Mesendoderm (in vitro differentiated cells): ENCODE measurements around the gene SFMBT2.

ENCODE experiments used
- DNase-seq: peaks from one replicate; pipeline ENCODE4 v3.0.0; 2013
- H2AK5ac ChIP-seq: 2 replicates; pipeline ENCODE4 v1.6.1; 2013; ENCODE audit warnings: low read length, inconsistent platforms
- H2BK120ac ChIP-seq: 2 replicates; pipeline ENCODE4 v1.6.1; 2013; ENCODE audit warnings: low read depth, mild to moderate bottlenecking, low read length, moderate library complexity, mixed read lengths
- H2BK15ac ChIP-seq: replicated peaks from 2 replicates; pipeline ENCODE4 v1.6.1; 2013; ENCODE audit warnings: low read depth, mild to moderate bottlenecking, moderate library complexity
- H2BK5ac ChIP-seq: 2 replicates; pipeline ENCODE4 v1.6.1; 2013; ENCODE audit warnings: low read length, inconsistent platforms
- H3K18ac ChIP-seq: 2 replicates; pipeline ENCODE4 v1.6.1; 2013; ENCODE audit warnings: mild to moderate bottlenecking, low read length, mixed read lengths
- H3K23ac ChIP-seq: one replicate; pipeline ENCODE4 v1.6.1; 2013; ENCODE audit warnings: low read length
- H3K27ac ChIP-seq: 2 replicates; pipeline ENCODE4 v1.5.1; 2013; ENCODE audit warnings: low read depth, mild to moderate bottlenecking, inconsistent platforms, low read length, moderate library complexity
- H3K27me3 ChIP-seq: 2 replicates; pipeline ENCODE4 v1.6.1; 2013; ENCODE audit warnings: low read length, control low read depth, mild to moderate bottlenecking, inconsistent platforms; ENCODE audit not compliant: insufficient read depth, poor library complexity
- H3K36me3 ChIP-seq: 2 replicates; pipeline ENCODE4 v1.6.1; 2013; ENCODE audit warnings: low read length, inconsistent platforms; ENCODE audit not compliant: control insufficient read depth, insufficient read depth
- H3K4ac ChIP-seq: one replicate; pipeline ENCODE4 v1.6.1; 2013; ENCODE audit warnings: low read depth, mild to moderate bottlenecking, low read length, moderate library complexity
- H3K4me1 ChIP-seq: 2 replicates; pipeline ENCODE4 v1.6.1; 2013; ENCODE audit warnings: low read depth, low read length, inconsistent platforms; ENCODE audit not compliant: control insufficient read depth
- H3K4me2 ChIP-seq: 2 replicates; pipeline ENCODE4 v1.6.1; 2013; ENCODE audit warnings: low read length
- H3K4me3 ChIP-seq: 2 replicates; pipeline ENCODE4 v1.5.1; 2013; ENCODE audit warnings: mild to moderate bottlenecking, low read length
- H3K56ac ChIP-seq: one replicate; pipeline ENCODE4 v1.6.1; 2013; ENCODE audit warnings: low read length
- H3K79me1 ChIP-seq: 2 replicates; pipeline ENCODE4 v1.6.1; 2013; ENCODE audit warnings: low read length, inconsistent platforms
- H3K79me2 ChIP-seq: 2 replicates; pipeline ENCODE4 v1.6.1; 2013; ENCODE audit warnings: mild to moderate bottlenecking, low read length; ENCODE audit not compliant: control insufficient read depth, insufficient read depth
- H3K9ac ChIP-seq: 2 replicates; pipeline ENCODE4 v1.6.1; 2013; ENCODE audit warnings: low read length, inconsistent platforms
- H4K5ac ChIP-seq: one replicate; pipeline ENCODE4 v1.6.1; 2013; ENCODE audit warnings: low read length
- H4K8ac ChIP-seq: one replicate; pipeline ENCODE4 v1.6.1; 2013; ENCODE audit warnings: low read depth, mild to moderate bottlenecking, control low read depth, low read length, moderate library complexity
- WGBS: extraction: QIAGEN DNeasy Blood & Tissue Kit; methylation state at CpG from one replicate; pipeline ENCODE4 v1.1.7; 2013; ENCODE audit warnings: low lambda C conversion rate, missing lambda C conversion rate; ENCODE audit not compliant: insufficient coverage; ENCODE audit errors: extremely low coverage; 5-methylcytosine and 5-hydroxymethylcytosine counted together

Gene SFMBT2

GRCh38 chr10:7161484-7162250, 249.2 kb downstream of the SFMBT2 start:
- H3K23ac ChIP-seq = no peak overlapping the region
- H3K36me3 ChIP-seq = no peaks in the 10 kb centered on the region
- H3K79me2 ChIP-seq = no peaks in the 10 kb centered on the region
- H3K79me1 ChIP-seq = no peaks in the 10 kb centered on the region
- no CpG with 5 or more reads among the region's 15 CpGs for WGBS
- no peak overlapping the region for H3K4me2 ChIP-seq
- no peak overlapping the region for H3K9ac ChIP-seq
- H3K56ac ChIP-seq = no peak overlapping the region
- H3K4me3 ChIP-seq = no peak overlapping the region
- H3K4me1 ChIP-seq = no peaks in the 10 kb centered on the region
- H2BK15ac ChIP-seq = no peak overlapping the region
- no peak overlapping the region for H2AK5ac ChIP-seq
- H3K27ac ChIP-seq = no peak overlapping the region
- no peak overlapping the region for H2BK5ac ChIP-seq
- no peak overlapping the region for H4K5ac ChIP-seq
- no peak for DNase-seq
- no peak overlapping the region for H4K8ac ChIP-seq
- no peak overlapping the region for H2BK120ac ChIP-seq
- no peak overlapping the region for H3K18ac ChIP-seq
- H3K27me3 ChIP-seq = no peaks in the 10 kb centered on the region
- H3K4ac ChIP-seq = no peak overlapping the region

GRCh38 chr10:7159928-7160327, 250.9 kb downstream of the SFMBT2 start:
- Histone ChIP-seq H3K56ac (no peak overlapping the region), H3K79me2 (no peaks in the 10 kb centered on the region), H3K27ac (no peak overlapping the region), H3K27me3 (no peaks in the 10 kb centered on the region), H3K79me1 (no peaks in the 10 kb centered on the region), H3K36me3 (no peaks in the 10 kb centered on the region), H2BK5ac (no peak overlapping the region), H3K9ac (no peak overlapping the region), H2AK5ac (no peak overlapping the region), H3K23ac (no peak overlapping the region), H2BK15ac (no peak overlapping the region), H3K4me2 (no peak overlapping the region), H4K8ac (no peak overlapping the region), H3K4me3 (no peak overlapping the region), H3K4me1 (no peaks in the 10 kb centered on the region), H3K4ac (no peak overlapping the region), H3K18ac (no peak overlapping the region), H4K5ac (no peak overlapping the region), H2BK120ac (no peak overlapping the region)
- WGBS = no CpG with 5 or more reads among the region's 5 CpGs
- DNase-seq = no peak

GRCh38 chr10:7159517-7159916, 251.3 kb downstream of the SFMBT2 start:
- H3K27me3 ChIP-seq = no peaks in the 10 kb centered on the region
- DNase-seq = no peak

GRCh38 chr10:7157091-7157490, 253.7 kb downstream of the SFMBT2 start:
- no peak overlapping the region for H3K27ac ChIP-seq
- no peaks in the 10 kb centered on the region for H3K4me1 ChIP-seq
- H3K23ac ChIP-seq = no peak overlapping the region
- H2BK5ac ChIP-seq = no peak overlapping the region
- no peak overlapping the region for H4K8ac ChIP-seq
- H3K79me2 ChIP-seq = no peaks in the 10 kb centered on the region
- no peak for DNase-seq
- H3K56ac ChIP-seq = no peak overlapping the region
- no peak overlapping the region for H4K5ac ChIP-seq
- no peaks in the 10 kb centered on the region for H3K79me1 ChIP-seq
- no peaks in the 10 kb centered on the region for H3K36me3 ChIP-seq
- WGBS = no CpG with 5 or more reads among the region's 2 CpGs
- H3K18ac ChIP-seq = no peak overlapping the region
- H3K27me3 ChIP-seq = no peaks in the 10 kb centered on the region
- H3K4me2 ChIP-seq = no peak overlapping the region
- H3K9ac ChIP-seq = no peak overlapping the region
- H2BK120ac ChIP-seq = no peak overlapping the region
- no peak overlapping the region for H2BK15ac ChIP-seq
- H3K4me3 ChIP-seq = no peak overlapping the region
- no peak overlapping the region for H3K4ac ChIP-seq
- H2AK5ac ChIP-seq = no peak overlapping the region

More at GRCh38 chr10:7159517-7159916, 251.3 kb downstream of the SFMBT2 start:
- H3K56ac ChIP-seq = no peak overlapping the region
- H2AK5ac ChIP-seq = no peak overlapping the region
- no peak overlapping the region for H2BK15ac ChIP-seq
- no peak overlapping the region for H3K9ac ChIP-seq
- H3K4ac ChIP-seq = no peak overlapping the region
- H3K4me2 ChIP-seq = no peak overlapping the region
- H2BK120ac ChIP-seq = no peak overlapping the region
- no peaks in the 10 kb centered on the region for H3K36me3 ChIP-seq
- H3K4me3 ChIP-seq = no peak overlapping the region
- H2BK5ac ChIP-seq = no peak overlapping the region
- H3K27ac ChIP-seq = no peak overlapping the region
- no peaks in the 10 kb centered on the region for H3K79me1 ChIP-seq
- no peak overlapping the region for H4K5ac ChIP-seq
- H3K23ac ChIP-seq = no peak overlapping the region
- no peak overlapping the region for H4K8ac ChIP-seq
- WGBS = no CpG with 5 or more reads among the region's 5 CpGs
- H3K4me1 ChIP-seq = no peaks in the 10 kb centered on the region
- no peak overlapping the region for H3K18ac ChIP-seq
- no peaks in the 10 kb centered on the region for H3K79me2 ChIP-seq

- no peaks in the 10 kb centered on the region for H3K36me3 ChIP-seq
- no peak overlapping the region for H3K4me3 ChIP-seq
- no peak overlapping the region for H3K4me2 ChIP-seq
- H3K4ac ChIP-seq = no peak overlapping the region
- no peak overlapping the region for H3K56ac ChIP-seq
- no CpG with 5 or more reads among the region's 1 CpG for WGBS
- H2BK15ac ChIP-seq = no peak overlapping the region
- H3K18ac ChIP-seq = no peak overlapping the region
- H3K9ac ChIP-seq = no peak overlapping the region
- no peak overlapping the region for H4K8ac ChIP-seq
- H2AK5ac ChIP-seq = no peak overlapping the region
- DNase-seq = no peak
- no peak overlapping the region for H3K27ac ChIP-seq
- no peak overlapping the region for H2BK5ac ChIP-seq
- H3K79me2 ChIP-seq = no peaks in the 10 kb centered on the region
- H3K23ac ChIP-seq = no peak overlapping the region
- no peak overlapping the region for H2BK120ac ChIP-seq
- no peaks in the 10 kb centered on the region for H3K4me1 ChIP-seq
- no peaks in the 10 kb centered on the region for H3K27me3 ChIP-seq
- no peaks in the 10 kb centered on the region for H3K79me1 ChIP-seq
- H4K5ac ChIP-seq = no peak overlapping the region
Measured at GRCh38 chr10:7153750-7154149, 257.1 kb downstream of the SFMBT2 start.

GRCh38 chr10:7152982-7153381, 257.9 kb downstream of the SFMBT2 start:
- Histone ChIP-seq H3K56ac (no peak overlapping the region), H3K4me3 (no peak overlapping the region), H3K4me1 (no peaks in the 10 kb centered on the region), H2BK5ac (no peak overlapping the region), H3K9ac (no peak overlapping the region), H2BK15ac (no peak overlapping the region), H2AK5ac (no peak overlapping the region), H2BK120ac (no peak overlapping the region), H4K8ac (no peak overlapping the region), H4K5ac (no peak overlapping the region), H3K27me3 (no peaks in the 10 kb centered on the region), H3K4ac (no peak overlapping the region), H3K23ac (no peak overlapping the region), H3K79me1 (no peaks in the 10 kb centered on the region), H3K4me2 (no peak overlapping the region), H3K27ac (no peak overlapping the region), H3K18ac (no peak overlapping the region), H3K79me2 (no peaks in the 10 kb centered on the region), H3K36me3 (no peaks in the 10 kb centered on the region)
- no peak for DNase-seq
- WGBS = no CpG with 5 or more reads among the region's 3 CpGs
